Measurements from ENCODE around the gene ETFRF1. TPM values are rescaled to one million over a fixed set of nuclear protein-coding genes. Genes with fewer than 3 reads are reported as not detected.

Gene ETFRF1
- total RNA-seq, 2 donors from 2014 or later = 21.8 to 39.1 TPM

DNA sequence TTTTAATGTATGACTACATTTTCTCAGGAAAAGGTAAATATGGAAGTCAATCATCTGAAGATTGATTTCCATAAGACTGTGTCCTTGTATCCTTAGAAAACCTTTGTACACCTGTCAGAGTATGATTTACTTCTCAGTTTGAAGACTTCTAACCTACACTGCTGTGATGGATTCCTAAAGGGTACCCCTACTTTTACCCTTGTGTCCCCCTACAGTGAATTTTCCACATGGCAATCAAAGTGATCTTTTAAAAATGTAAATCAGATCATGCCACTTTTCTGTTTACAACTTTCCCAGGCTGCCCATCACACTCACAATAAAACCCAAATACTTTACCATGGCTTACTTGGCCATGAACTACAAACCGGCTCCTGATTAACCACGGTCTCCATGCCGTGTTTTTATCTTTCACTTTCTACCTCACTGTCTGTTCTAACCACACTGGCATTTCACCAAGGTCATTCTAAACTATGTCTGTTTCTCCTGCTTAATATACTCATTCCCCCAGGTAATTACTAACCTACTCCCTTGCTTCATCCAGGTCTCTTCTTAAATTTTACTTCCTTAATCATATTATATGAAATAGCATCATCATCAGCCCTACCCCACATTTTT lies 8.1 kb upstream of the ETFRF1 start:
- Histone ChIP-seq H3K27ac (no peak overlapping the region), H3K36me3 (no peaks in the 10 kb centered on the region), H3K27me3 (replicated peaks; ENCODE audit: insufficient read depth) (no peaks in the 10 kb centered on the region), H3K4me3 (no peak overlapping the region), H3K4me1 (ENCODE audit: control insufficient read depth in 1 of 2, low read depth in 2 of 2) (no peaks in the 10 kb centered on the region), H3K9me3 (no peaks in the 10 kb centered on the region)
- DNase-seq (ENCODE audit: low spot score) (no peak), ATAC-seq (ENCODE audit: insufficient number of reproducible peaks, low FRiP score, low read depth) (no peak)
- TF ChIP-seq, protein P1, sequence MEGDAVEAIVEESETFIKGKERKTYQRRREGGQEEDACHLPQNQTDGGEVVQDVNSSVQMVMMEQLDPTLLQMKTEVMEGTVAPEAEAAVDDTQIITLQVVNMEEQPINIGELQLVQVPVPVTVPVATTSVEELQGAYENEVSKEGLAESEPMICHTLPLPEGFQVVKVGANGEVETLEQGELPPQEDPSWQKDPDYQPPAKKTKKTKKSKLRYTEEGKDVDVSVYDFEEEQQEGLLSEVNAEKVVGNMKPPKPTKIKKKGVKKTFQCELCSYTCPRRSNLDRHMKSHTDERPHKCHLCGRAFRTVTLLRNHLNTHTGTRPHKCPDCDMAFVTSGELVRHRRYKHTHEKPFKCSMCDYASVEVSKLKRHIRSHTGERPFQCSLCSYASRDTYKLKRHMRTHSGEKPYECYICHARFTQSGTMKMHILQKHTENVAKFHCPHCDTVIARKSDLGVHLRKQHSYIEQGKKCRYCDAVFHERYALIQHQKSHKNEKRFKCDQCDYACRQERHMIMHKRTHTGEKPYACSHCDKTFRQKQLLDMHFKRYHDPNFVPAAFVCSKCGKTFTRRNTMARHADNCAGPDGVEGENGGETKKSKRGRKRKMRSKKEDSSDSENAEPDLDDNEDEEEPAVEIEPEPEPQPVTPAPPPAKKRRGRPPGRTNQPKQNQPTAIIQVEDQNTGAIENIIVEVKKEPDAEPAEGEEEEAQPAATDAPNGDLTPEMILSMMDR (IDR thresholded peaks at IDR 0.05) = no peak

DNA sequence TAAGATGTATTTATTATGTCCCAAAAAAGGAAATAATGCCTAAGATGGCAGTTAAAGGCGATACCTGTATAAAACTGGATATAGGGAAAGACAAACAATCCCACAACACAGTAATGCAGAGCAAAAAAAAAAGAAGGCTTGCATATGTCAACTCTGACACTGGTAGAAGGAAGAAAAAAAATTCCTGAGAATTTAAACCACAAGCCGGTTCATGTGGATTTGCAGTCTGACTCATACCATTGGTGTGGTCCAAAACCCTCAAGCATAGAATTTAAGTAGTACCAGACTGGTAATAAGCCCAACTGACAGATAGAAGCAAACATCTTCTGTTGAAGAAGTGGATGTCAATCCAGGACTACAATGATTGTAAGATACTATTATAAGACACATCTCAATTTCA lies 7.3 kb upstream of the ETFRF1 start:
- Histone ChIP-seq H3K27me3 (replicated peaks; ENCODE audit: insufficient read depth) (no peaks in the 10 kb centered on the region), H3K36me3 (no peaks in the 10 kb centered on the region), H3K27ac (no peak overlapping the region), H3K4me1 (ENCODE audit: control insufficient read depth in 1 of 2, low read depth in 2 of 2) (no peaks in the 10 kb centered on the region), H3K4me3 (no peak overlapping the region), H3K9me3 (no peaks in the 10 kb centered on the region)
- TF ChIP-seq, protein P1 (IDR thresholded peaks at IDR 0.05) = no peak
- DNase-seq (ENCODE audit: low spot score) (no peak), ATAC-seq (ENCODE audit: insufficient number of reproducible peaks, low FRiP score, low read depth) (no peak)

DNA sequence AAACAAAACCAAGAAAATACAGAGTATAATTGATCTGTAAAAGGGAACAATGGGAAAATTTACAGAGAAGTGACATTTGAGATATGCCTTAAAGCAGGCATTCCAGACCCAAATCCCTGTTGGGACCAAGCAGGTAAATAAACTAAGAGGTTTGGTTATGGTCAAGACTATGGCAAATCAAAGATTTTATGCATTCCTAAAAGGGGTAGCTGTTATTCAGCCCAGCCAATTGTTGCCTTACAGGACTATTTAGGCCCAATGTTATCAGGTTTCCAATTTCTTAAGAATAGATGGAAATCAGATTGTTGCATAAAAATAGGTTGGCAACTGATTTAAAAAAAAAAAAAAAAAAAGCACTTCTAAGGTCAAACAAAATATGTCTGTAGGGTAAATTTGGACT lies 5.4 kb upstream of the ETFRF1 start:
- Histone ChIP-seq H3K4me1 (ENCODE audit: control insufficient read depth in 1 of 2, low read depth in 2 of 2) (peaks cover 0 to 5% of the 10 kb centered on the region in 2 donors), H3K36me3 (no peaks in the 10 kb centered on the region), H3K27ac (no peak overlapping the region), H3K27me3 (replicated peaks; ENCODE audit: insufficient read depth) (no peaks in the 10 kb centered on the region), H3K9me3 (no peaks in the 10 kb centered on the region), H3K4me3 (no peak overlapping the region)
- TF ChIP-seq, protein P1 (IDR thresholded peaks at IDR 0.05) = no peak
- ATAC-seq (ENCODE audit: insufficient number of reproducible peaks, low FRiP score, low read depth) (no peak), DNase-seq (ENCODE audit: low spot score) (no peak)

DNA sequence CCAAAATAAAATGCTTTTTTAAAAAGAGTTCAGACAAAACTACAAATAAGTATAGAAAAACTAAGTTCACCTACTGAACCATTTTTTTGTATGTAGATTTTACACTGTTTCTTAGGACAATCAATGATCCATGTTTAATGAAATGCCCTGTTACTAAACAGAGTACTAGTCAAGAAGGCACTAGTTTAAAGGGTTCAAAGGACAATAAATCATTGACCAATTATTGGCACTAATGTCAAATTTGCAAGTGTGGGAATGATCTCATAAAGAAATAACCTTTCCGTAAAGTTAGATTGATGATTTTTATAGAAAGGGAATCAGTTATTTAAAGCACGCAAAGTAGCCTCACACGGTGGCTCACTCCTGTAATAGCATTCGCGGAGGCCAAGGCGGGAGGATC lies 4.2 kb upstream of the ETFRF1 start:
- Histone ChIP-seq H3K27me3 (replicated peaks; ENCODE audit: insufficient read depth) (no peaks in the 10 kb centered on the region), H3K27ac (no peak overlapping the region), H3K9me3 (no peaks in the 10 kb centered on the region), H3K4me1 (ENCODE audit: control insufficient read depth in 1 of 2, low read depth in 2 of 2) (peaks cover 2 to 5% of the 10 kb centered on the region in 2 donors), H3K36me3 (no peaks in the 10 kb centered on the region), H3K4me3 (no peak overlapping the region)
- ATAC-seq (ENCODE audit: insufficient number of reproducible peaks, low FRiP score, low read depth) (no peak), DNase-seq (ENCODE audit: low spot score) (no peak)
- TF ChIP-seq, protein P1 (IDR thresholded peaks at IDR 0.05) = no peak

DNA sequence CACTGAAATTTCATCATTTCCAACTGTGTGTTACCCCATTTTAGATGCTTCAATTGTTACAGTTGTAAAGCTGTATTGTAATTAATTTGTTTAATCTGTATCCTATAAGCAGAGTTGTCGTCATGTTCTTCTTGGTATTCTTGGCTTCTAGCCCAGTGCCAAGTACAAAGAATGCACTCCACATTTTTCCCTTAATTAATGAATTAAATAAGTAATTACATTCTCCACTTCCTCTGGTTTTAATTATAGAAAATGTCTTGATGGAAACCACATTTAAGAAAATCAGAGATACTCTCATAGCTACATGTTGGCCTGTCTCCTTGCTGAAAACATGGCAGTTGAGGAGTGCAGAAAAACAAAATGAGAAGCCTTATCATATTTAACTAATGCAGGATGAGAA lies 823 bp upstream of the ETFRF1 start:
- H3K36me3 ChIP-seq = no peaks in the 10 kb centered on the region
- H3K4me1 ChIP-seq (ENCODE audit: control insufficient read depth in 1 of 2, low read depth in 2 of 2) = peaks cover 10 to 11% of the 10 kb centered on the region in 2 donors
- DNase-seq (ENCODE audit: low spot score) (no peak), ATAC-seq (ENCODE audit: insufficient number of reproducible peaks, low FRiP score, low read depth) (no peak)
- peak overlapping the region; percentile 92 for H3K4me3 ChIP-seq
- H3K27ac ChIP-seq = peak overlapping the region; percentile 94
- H3K27me3 ChIP-seq (replicated peaks; ENCODE audit: insufficient read depth) = no peaks in the 10 kb centered on the region
- TF ChIP-seq, protein P1 (IDR thresholded peaks at IDR 0.05) = no peak
- H3K9me3 ChIP-seq = no peaks in the 10 kb centered on the region

Measured in thoracic aorta (tissue), 2 donors.